IPS-NIHi11 (cell line): ENCODE data around the gene GOSR1.
"Not testable (repeated sequence)": the region's sequence is repeated elsewhere in the genome, so short reads cannot be mapped to it uniquely, and the experiment has no call there.

Experiments
- DNase-seq: peaks from one replicate; pipeline ENCODE4 v3.0.0; 2012; ENCODE audit warnings: mixed read lengths, low spot score

The GOSR1 gene

GRCh38 chr17:30505868-30506417 is 28.7 kb downstream of the GOSR1 start:
- no peak for DNase-seq

GRCh38 chr17:30506481-30506880 is 29.3 kb downstream of the GOSR1 start:
- no peak for DNase-seq

- DNase-seq = no peak
Observed at GRCh38 chr17:30513346-30513745, 36.1 kb downstream of the GOSR1 start.

GRCh38 chr17:30514895-30515596 is 37.8 kb downstream of the GOSR1 start:
- DNase-seq = no peak

GRCh38 chr17:30517786-30518185 is 40.6 kb downstream of the GOSR1 start:
- no peak for DNase-seq

GRCh38 chr17:30519166-30519565 is 42.0 kb downstream of the GOSR1 start:
- DNase-seq = no peak

GRCh38 chr17:30519707-30520106 is 42.5 kb downstream of the GOSR1 start:
- DNase-seq = no peak

- no peak for DNase-seq
Observed at GRCh38 chr17:30520436-30520835, 43.2 kb downstream of the GOSR1 start.

GRCh38 chr17:30520882-30521281 is 43.7 kb downstream of the GOSR1 start:
- no peak for DNase-seq

- DNase-seq = no peak
Observed at GRCh38 chr17:30521766-30522165, 44.6 kb downstream of the GOSR1 start.

- not testable (repeated sequence) for DNase-seq
Observed at GRCh38 chr17:30523236-30523635, 46.0 kb downstream of the GOSR1 start.

- DNase-seq = no peak
Observed at GRCh38 chr17:30524847-30525246, 47.6 kb downstream of the GOSR1 start.

GRCh38 chr17:30526401-30526800 is 49.2 kb downstream of the GOSR1 start:
- DNase-seq = no peak

GRCh38 chr17:30528701-30529100 is 51.5 kb downstream of the GOSR1 start:
- DNase-seq = not testable (repeated sequence)

- no peak for DNase-seq
Observed at GRCh38 chr17:30530346-30531025, 53.3 kb downstream of the GOSR1 start.

GRCh38 chr17:30532871-30533270 is 55.7 kb downstream of the GOSR1 start:
- DNase-seq = no peak

GRCh38 chr17:30534298-30534697 is 57.1 kb downstream of the GOSR1 start:
- no peak for DNase-seq

GRCh38 chr17:30534938-30535921 is 58.0 kb downstream of the GOSR1 start:
- no peak for DNase-seq

GRCh38 chr17:30536846-30537245 is 59.6 kb downstream of the GOSR1 start:
- not testable (repeated sequence) for DNase-seq

GRCh38 chr17:30537667-30538066 is 60.5 kb downstream of the GOSR1 start:
- DNase-seq = not testable (repeated sequence)

- no peak for DNase-seq
Observed at GRCh38 chr17:30541802-30542201, 64.6 kb downstream of the GOSR1 start.

- DNase-seq = no peak
Observed at GRCh38 chr17:30543456-30543855, 66.2 kb downstream of the GOSR1 start.
